ENCODE measurements around the gene EDA. TPM values are rescaled to one million over a fixed set of nuclear protein-coding genes. Genes with fewer than 3 reads are reported as not detected.

The EDA gene
- total RNA-seq, 2 donors from 2014 or later = 8.1 to 10.1 TPM

DNA sequence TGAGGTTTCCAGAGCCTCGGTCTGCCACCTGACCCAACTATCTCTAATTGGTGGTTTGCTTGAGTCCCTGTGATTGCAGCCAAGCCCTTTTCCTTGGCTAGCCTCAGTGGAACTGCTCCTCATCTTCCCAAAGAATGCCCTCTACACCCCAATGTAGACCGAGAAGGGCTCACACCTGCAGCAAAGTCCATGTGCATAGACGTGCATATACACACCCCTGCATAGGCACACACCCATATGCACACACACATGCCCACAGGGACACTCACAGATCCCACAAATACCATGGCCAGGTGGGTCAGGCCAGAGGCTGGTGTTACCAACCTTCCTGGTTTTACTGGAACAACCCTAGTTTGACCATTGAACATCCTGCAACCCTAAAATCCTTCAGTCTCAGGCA, 433.5 kb downstream of the EDA start:
- H3K4me1 ChIP-seq (replicated peaks) = no peaks in the 10 kb centered on the region
- WGBS = 100% methylated on average over 3 of the region's 3 CpGs
- H3K36me3 ChIP-seq = no peaks in the 10 kb centered on the region
- H3K27ac ChIP-seq = no peak overlapping the region
- H3K27me3 ChIP-seq (replicated peaks; ENCODE audit: insufficient read depth) = no peaks in the 10 kb centered on the region
- no peak overlapping the region for H3K4me3 ChIP-seq
- intact Hi-C loops (cut with DNase I) = no loop called here
- DNase-seq (ENCODE audit: low spot score) = no peak
- no peak for TF ChIP-seq POLR2AphosphoS5 (IDR thresholded peaks at IDR 0.05)
- no peak for TF ChIP-seq POLR2A (IDR thresholded peaks at IDR 0.05)
- TF ChIP-seq, protein P1, sequence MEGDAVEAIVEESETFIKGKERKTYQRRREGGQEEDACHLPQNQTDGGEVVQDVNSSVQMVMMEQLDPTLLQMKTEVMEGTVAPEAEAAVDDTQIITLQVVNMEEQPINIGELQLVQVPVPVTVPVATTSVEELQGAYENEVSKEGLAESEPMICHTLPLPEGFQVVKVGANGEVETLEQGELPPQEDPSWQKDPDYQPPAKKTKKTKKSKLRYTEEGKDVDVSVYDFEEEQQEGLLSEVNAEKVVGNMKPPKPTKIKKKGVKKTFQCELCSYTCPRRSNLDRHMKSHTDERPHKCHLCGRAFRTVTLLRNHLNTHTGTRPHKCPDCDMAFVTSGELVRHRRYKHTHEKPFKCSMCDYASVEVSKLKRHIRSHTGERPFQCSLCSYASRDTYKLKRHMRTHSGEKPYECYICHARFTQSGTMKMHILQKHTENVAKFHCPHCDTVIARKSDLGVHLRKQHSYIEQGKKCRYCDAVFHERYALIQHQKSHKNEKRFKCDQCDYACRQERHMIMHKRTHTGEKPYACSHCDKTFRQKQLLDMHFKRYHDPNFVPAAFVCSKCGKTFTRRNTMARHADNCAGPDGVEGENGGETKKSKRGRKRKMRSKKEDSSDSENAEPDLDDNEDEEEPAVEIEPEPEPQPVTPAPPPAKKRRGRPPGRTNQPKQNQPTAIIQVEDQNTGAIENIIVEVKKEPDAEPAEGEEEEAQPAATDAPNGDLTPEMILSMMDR (IDR thresholded peaks at IDR 0.05) = no peak
- H3K9me3 ChIP-seq = no peaks in the 10 kb centered on the region

DNA sequence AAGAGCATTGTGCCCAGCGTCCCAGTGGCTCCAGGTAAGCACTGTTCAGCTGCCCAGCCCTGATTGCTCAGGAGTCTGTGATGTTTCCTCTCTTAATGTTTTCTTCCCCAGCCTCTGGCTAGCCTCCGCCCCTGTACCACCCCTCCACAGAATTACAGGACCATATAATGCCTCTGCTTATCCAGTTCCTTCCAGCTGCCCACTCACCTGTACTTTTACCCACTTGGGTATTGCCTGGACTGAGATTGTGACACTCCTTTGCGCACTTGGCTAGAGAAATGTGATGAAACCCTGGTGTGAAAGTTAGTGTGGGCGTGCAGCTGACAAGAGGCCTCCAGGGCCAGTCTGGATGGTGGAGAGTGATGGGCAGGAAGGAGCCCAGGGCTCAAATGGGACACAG, 434.0 kb downstream of the EDA start, which contains the start of gene AWAT2:
Gene AWAT2, minus strand, starts transcription at position 14 of the 400 bp plus-strand sequence. Its CDS starts 6 bp downstream, at position 8.
- no peak within 1 kb of the TSS for H3K4me3 ChIP-seq
- no peak for TF ChIP-seq POLR2AphosphoS5 (IDR thresholded peaks at IDR 0.05)
- TF ChIP-seq, protein P1 (IDR thresholded peaks at IDR 0.05) = no peak
- no peaks in the 10 kb centered on the region for H3K36me3 ChIP-seq
- H3K27me3 ChIP-seq (replicated peaks; ENCODE audit: insufficient read depth) = no peaks in the 10 kb centered on the region
- no peaks in the 10 kb centered on the region for H3K4me1 ChIP-seq (replicated peaks)
- intact Hi-C loops (cut with DNase I) = no loop called here
- H3K27ac ChIP-seq = no peak within 1 kb of the TSS
- no peak for DNase-seq (ENCODE audit: low spot score)
- 94% methylated on average over 4 of the region's 4 CpGs for WGBS
- H3K9me3 ChIP-seq = no peaks in the 10 kb centered on the region

DNA sequence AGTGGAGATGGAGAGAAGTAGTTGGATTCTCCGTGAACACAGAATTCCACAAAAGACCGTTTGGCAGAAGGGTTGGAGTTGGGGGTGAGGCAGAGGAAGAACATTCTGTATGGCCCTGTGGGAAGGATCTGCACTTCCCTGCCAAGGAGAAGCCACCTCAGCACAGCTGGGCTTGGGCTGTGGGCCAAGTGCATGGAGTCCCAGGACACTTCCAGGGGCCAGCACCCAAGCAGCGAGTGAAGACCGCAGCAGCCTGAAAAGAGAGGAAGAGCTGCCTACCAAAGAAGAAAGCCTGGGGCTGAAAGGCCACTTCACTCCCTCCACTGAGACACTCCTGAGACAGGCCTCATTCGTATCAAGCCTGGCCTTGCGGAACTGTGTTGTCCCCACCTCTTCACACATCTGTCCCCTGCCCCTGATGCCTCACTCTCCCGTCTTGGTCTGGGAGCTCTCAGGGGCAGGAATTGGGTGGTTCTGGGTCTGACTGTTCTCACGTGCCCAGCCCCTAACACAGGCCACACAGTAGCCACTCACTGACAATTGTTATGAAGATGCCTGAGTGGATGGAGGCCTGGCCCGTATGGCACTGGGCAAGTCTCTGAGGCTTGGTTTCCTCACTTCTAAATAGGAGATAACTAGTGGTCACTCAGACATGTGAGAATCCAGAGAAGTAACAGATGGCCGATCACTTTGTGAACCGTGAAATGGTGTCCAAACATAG, 437.1 kb downstream of the EDA start:
- TF ChIP-seq, protein P1 (IDR thresholded peaks at IDR 0.05) = no peak
- TF ChIP-seq POLR2AphosphoS5 (IDR thresholded peaks at IDR 0.05) = no peak
- whole genome bisulfite sequencing = 76% methylated on average over 6 of the region's 11 CpGs
- no peaks in the 10 kb centered on the region for H3K9me3 ChIP-seq
- DNase-seq (ENCODE audit: low spot score) = no peak
- no peaks in the 10 kb centered on the region for H3K4me1 ChIP-seq (replicated peaks)
- H3K4me3 ChIP-seq = no peak overlapping the region
- no peaks in the 10 kb centered on the region for H3K27me3 ChIP-seq (replicated peaks; ENCODE audit: insufficient read depth)
- no peaks in the 10 kb centered on the region for H3K36me3 ChIP-seq
- no peak overlapping the region for H3K27ac ChIP-seq
- intact Hi-C loops (cut with DNase I) = no loop called here

DNA sequence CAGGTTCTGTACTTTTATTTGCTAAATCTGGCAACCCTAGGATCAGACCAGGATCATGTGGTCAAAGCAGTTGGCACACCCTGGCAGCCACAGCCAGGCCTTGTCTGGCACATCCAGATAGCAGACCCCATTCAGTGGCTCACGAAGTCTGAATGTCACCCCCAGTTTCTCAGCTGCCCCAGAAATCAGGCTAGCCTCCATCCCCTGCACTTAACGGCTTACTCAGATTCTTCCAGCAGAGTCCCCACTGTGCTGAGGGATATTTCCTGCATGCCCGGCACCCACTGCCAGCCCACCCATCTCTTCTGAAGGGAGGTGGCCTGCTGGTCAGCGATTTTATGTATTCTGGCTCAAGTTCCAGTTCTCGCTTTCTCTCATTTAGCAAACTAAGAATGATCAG, 438.5 kb downstream of the EDA start:
- Histone ChIP-seq H3K9me3 (no peaks in the 10 kb centered on the region), H3K4me3 (no peak overlapping the region), H3K4me1 (replicated peaks) (no peaks in the 10 kb centered on the region), H3K27ac (no peak overlapping the region), H3K36me3 (no peaks in the 10 kb centered on the region), H3K27me3 (replicated peaks; ENCODE audit: insufficient read depth) (no peaks in the 10 kb centered on the region)
- WGBS = 92% methylated on average over 5 of the region's 5 CpGs
- DNase-seq (ENCODE audit: low spot score) = no peak
- TF ChIP-seq, protein P1 (IDR thresholded peaks at IDR 0.05) = no peak
- no peak for TF ChIP-seq POLR2AphosphoS5 (IDR thresholded peaks at IDR 0.05)
- no peak for TF ChIP-seq POLR2A (IDR thresholded peaks at IDR 0.05)
- intact Hi-C loops (cut with DNase I) = no loop called here

DNA sequence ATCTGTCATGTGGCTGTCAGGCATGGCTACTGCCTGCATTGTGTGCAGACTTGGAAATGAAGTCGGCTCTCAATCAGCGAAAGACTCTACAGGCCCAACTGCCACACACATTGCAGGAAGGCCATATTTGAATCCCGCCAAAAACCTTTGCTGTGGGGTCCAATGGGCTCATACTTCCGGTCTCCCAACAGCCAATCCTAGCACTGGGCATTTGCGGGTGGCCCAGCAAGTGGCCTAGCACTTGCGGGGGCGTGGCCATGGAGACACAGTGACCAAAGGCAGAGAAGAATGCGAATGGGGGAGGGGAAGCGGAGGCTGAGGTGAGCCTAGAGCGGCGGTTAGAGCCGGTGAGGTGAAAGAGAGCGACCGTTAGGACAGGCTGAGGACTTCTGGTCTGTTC, 446.2 kb downstream of the EDA start, which contains the start of gene OTUD6A:
Gene OTUD6A, plus strand, starts transcription at position 382 of the 400 bp plus-strand sequence. CDS start 68 bp downstream, outside the sequence.
- 93% methylated on average over 12 of the region's 14 CpGs for WGBS
- intact Hi-C loops (cut with DNase I) = no loop called here
- TF ChIP-seq POLR2A (IDR thresholded peaks at IDR 0.05) (no peak), POLR2AphosphoS5 (IDR thresholded peaks at IDR 0.05) (no peak)
- TF ChIP-seq, protein P1 (IDR thresholded peaks at IDR 0.05) = no peak
- H3K27me3 ChIP-seq (replicated peaks; ENCODE audit: insufficient read depth) = no peaks in the 10 kb centered on the region
- no peak for DNase-seq (ENCODE audit: low spot score)
- no peaks in the 10 kb centered on the region for H3K4me1 ChIP-seq (replicated peaks)
- H3K27ac ChIP-seq = no peak within 1 kb of the TSS
- no peaks in the 10 kb centered on the region for H3K9me3 ChIP-seq
- no peaks in the 10 kb centered on the region for H3K36me3 ChIP-seq
- H3K4me3 ChIP-seq = no peak within 1 kb of the TSS
